K562 (cell line): ENCODE data around the gene PNCK. TPM values are rescaled to one million over a fixed set of nuclear protein-coding genes. Genes with fewer than 3 reads are reported as not detected.

Source experiments
- ATAC-seq: fragments of 200-7000 bp; cut with Tn5 transposase; 3 replicates; pipeline ENCODE4 v1.9.1; 2020; ENCODE audit warnings: moderate library complexity
- BruUV-seq: library from RNA; stranded (reverse); fragments of 400-500 nt; replicated peaks from 2 replicates; lab custom pipeline; 2021; lab: Mats Ljungman, UMichigan
- CTCF ChIA-PET: fragments of 300-600 bp; formaldehyde crosslinking; extraction: SDS; loops from one replicate; lab custom pipeline; 2021; ENCODE audit warnings: low intra/inter-chr PET ratio; lab: Yijun Ruan, JAX
- POLR2A ChIA-PET: fragments of 300-600, 350-650 bp; sonication (Branson Sonifier 250); formaldehyde crosslinking; extraction: SDS; loops from one replicate; lab custom pipeline; 2021; ENCODE audit warnings: antibody characterized with exemption, inconsistent platforms; lab: Yijun Ruan, JAX
- DNase-seq, 4 experiments: peaks; one replicate each; pipeline versions ENCODE4 v3.0.0 to v3.0.0-alpha.2; 2011 to 2018; ENCODE audit warnings: low spot score in 3 of 4, mixed read lengths in 3 of 4; ENCODE audit errors: extremely low read depth in 1 of 4
- FAIRE-seq: peaks from 2 replicates; lab custom pipeline; 2011; peaks lifted over from hg19 to GRCh38; lab: Jason Lieb, UNC
- H2AFZ ChIP-seq: 2 replicates; pipeline ENCODE4 v1.6.0; 2011; ENCODE audit warnings: low read depth, low read length, control low read depth, inconsistent platforms
- H3K27ac ChIP-seq: fragments of 200-600 bp; 3 replicates; pipeline ENCODE4 v1.8.0; 2011; ENCODE audit warnings: low read depth, mild to moderate bottlenecking, control low read depth, inconsistent platforms, low read length, moderate library complexity, mixed read lengths; ENCODE audit errors: extremely low read depth
- H3K27me3 ChIP-seq, 2 experiments: fragments of 300-600 bp in 1 of 2; 2 replicates in 1 of 2; 3 replicates in 1 of 2; pipeline versions ENCODE4 v1.6.0 to v1.8.0; 2011; ENCODE audit warnings: inconsistent platforms in 2 of 2, low read length in 2 of 2, mild to moderate bottlenecking in 1 of 2, mixed read lengths in 1 of 2, moderate library complexity in 1 of 2; ENCODE audit not compliant: control insufficient read depth in 2 of 2, insufficient read depth in 2 of 2
- H3K36me3 ChIP-seq: fragments of 300-600 bp; 3 replicates; pipeline ENCODE4 v1.8.0; 2011; ENCODE audit warnings: mild to moderate bottlenecking, low read length, inconsistent platforms; ENCODE audit not compliant: control insufficient read depth, insufficient read depth
- H3K4me1 ChIP-seq, 2 experiments: fragments of 200-600 bp in 1 of 2; replicated peaks in 1 of 2; 2 replicates in 1 of 2; 3 replicates in 1 of 2; pipeline versions ENCODE4 v1.5.1 to v1.8.0; 2011; ENCODE audit warnings: inconsistent platforms in 2 of 2, low read length in 2 of 2, mild to moderate bottlenecking in 1 of 2, mixed read lengths in 1 of 2, moderate library complexity in 1 of 2; ENCODE audit not compliant: control insufficient read depth in 2 of 2, insufficient read depth in 2 of 2
- H3K4me2 ChIP-seq: 2 replicates; pipeline ENCODE4 v1.6.1; 2011; ENCODE audit warnings: low read length, control low read depth, inconsistent platforms, mixed read lengths; ENCODE audit not compliant: insufficient read depth
- H3K4me3 ChIP-seq: fragments of 200-600 bp; sonication (generic), shearing (Covaris generic); 2 replicates; pipeline ENCODE4 v1.5.1; 2016; ENCODE audit warnings: control low read depth, inconsistent platforms
- H3K79me2 ChIP-seq: fragments of 200-600 bp; 3 replicates; pipeline ENCODE4 v1.8.0; 2011; ENCODE audit warnings: low read length, inconsistent platforms; ENCODE audit not compliant: control insufficient read depth, insufficient read depth
- H3K9ac ChIP-seq, 2 experiments: 2 replicates each; pipeline versions ENCODE4 v1.6.0 to v1.6.1; 2011; ENCODE audit warnings: low read depth in 2 of 2, low read length in 2 of 2, control low read depth in 1 of 2, inconsistent platforms in 1 of 2, mild to moderate bottlenecking in 1 of 2, mixed read lengths in 1 of 2; ENCODE audit not compliant: insufficient read depth in 1 of 2
- H3K9me1 ChIP-seq: one replicate; pipeline ENCODE4 v1.6.0; 2011; ENCODE audit warnings: inconsistent platforms, mild to moderate bottlenecking, low read length, moderate library complexity; ENCODE audit not compliant: control insufficient read depth, insufficient read depth
- H3K9me3 ChIP-seq: replicated peaks from 2 replicates; pipeline ENCODE4 v1.5.1; 2011; ENCODE audit warnings: low read depth, low read length, inconsistent platforms; ENCODE audit not compliant: control insufficient read depth, insufficient read depth
- H4K20me1 ChIP-seq: replicated peaks from 2 replicates; pipeline ENCODE4 v1.6.1; 2011; ENCODE audit warnings: low read length, inconsistent platforms, mixed read lengths; ENCODE audit not compliant: control insufficient read depth, insufficient read depth
- BACH1 ChIP-seq: fragments of 200-800 bp; sonication (Bioruptor generic); IDR thresholded peaks from 2 replicates; pipeline ENCODE4 v1.6.1; 2016; ENCODE audit warnings: missing genetic modification characterization, missing compliant biosample characterization
- FOXA1 ChIP-seq: fragments of 450-650 bp; IDR thresholded peaks from 2 replicates; pipeline ENCODE4 v1.6.1; 2016; ENCODE audit warnings: mild to moderate bottlenecking, borderline replicate concordance
- KDM4B ChIP-seq, 2 experiments: fragments of 450-650 bp in 1 of 2; sonication (generic) in 1 of 2; IDR thresholded peaks; 2 replicates each; pipeline ENCODE4 v1.6.1; 2016 to 2017; ENCODE audit warnings: borderline replicate concordance in 2 of 2, antibody characterized with exemption in 1 of 2, low read depth in 1 of 2, mild to moderate bottlenecking in 1 of 2
- NCOA4 ChIP-seq: fragments of 450-650 bp; IDR thresholded peaks from 2 replicates; pipeline ENCODE4 v1.6.1; 2018; ENCODE audit warnings: mild to moderate bottlenecking; ENCODE audit not compliant: partially characterized antibody
- POLR2G ChIP-seq: fragments of 200-400 bp; formaldehyde crosslinking; IDR thresholded peaks from 2 replicates; pipeline ENCODE4 v1.6.1; 2017; ENCODE audit warnings: low read depth, mild to moderate bottlenecking, antibody characterized with exemption, low read length, moderate library complexity
- PRMT5 ChIP-seq: sonication (generic); formaldehyde crosslinking; IDR thresholded peaks from 2 replicates; pipeline ENCODE4 v1.5.0; 2020; ENCODE audit warnings: missing genetic modification reagents
- ZNF133 ChIP-seq: fragments of 250-450 bp; sonication (Bioruptor Pico); IDR thresholded peaks from 2 replicates; pipeline ENCODE4 v1.4.0; 2020; ENCODE audit warnings: mild to moderate bottlenecking
- ZNF197 ChIP-seq: fragments of 200-800 bp; sonication (Bioruptor generic); IDR thresholded peaks from 2 replicates; pipeline ENCODE4 v1.6.1; 2016; ENCODE audit warnings: low read depth, missing genetic modification characterization, missing compliant biosample characterization
- ZNF668 ChIP-seq: fragments of 250-450 bp; sonication (Bioruptor Pico); IDR thresholded peaks from 2 replicates; pipeline ENCODE4 v1.8.0; 2022; ENCODE audit warnings: mild to moderate bottlenecking, inconsistent platforms
- ZNF699 ChIP-seq: fragments of 250-450 bp; sonication (Bioruptor Pico); IDR thresholded peaks from 2 replicates; pipeline ENCODE4 v1.8.0; 2021; ENCODE audit warnings: mild to moderate bottlenecking, moderate library complexity; ENCODE audit not compliant: insufficient replicate concordance
- ZSCAN29 ChIP-seq: fragments of 450-650 bp; IDR thresholded peaks from 2 replicates; pipeline ENCODE4 v1.6.1; 2017
- WGBS: fragments of 100-300 bp; shearing (Covaris generic); methylation state at CpG from one replicate; pipeline ENCODE4 v1.1.6; 2016; ENCODE audit warnings: low coverage, mixed read lengths; ENCODE audit not compliant: insufficient coverage; ENCODE audit errors: missing lambda C conversion rate; 5-methylcytosine and 5-hydroxymethylcytosine counted together
- in situ Hi-C: fragments of 300-500 bp; cut with MboI; formaldehyde crosslinking; loops from 4 replicates; pipeline ENCODE4 v1.15.0; 2018; ENCODE audit warnings: inconsistent platforms, mixed read lengths
- intact Hi-C: fragments of 100-400 bp; cut with micrococcal nuclease; formaldehyde crosslinking; loops from 2 replicates; pipeline ENCODE4 v1.14.2; 2022
- polyA plus RNA-seq, 8 experiments: library from polyadenylated mRNA; depleted of rRNA in 4 of 8; stranded (reverse) in 5 of 8; unstranded in 3 of 8; fragments of >200 nt; fragmentation: Nextera tagmentation in 2 of 8; fragmentation: Illumina TruSeq in 1 of 8; extraction: Ambion mirVana in 2 of 8; extraction: Trizol in 1 of 8; gene quantifications; 2 replicates each; pipeline versions ENCODE4 v1.2.1 to v1.2.3, GENCODE V29; 2011 to 2014; ENCODE audit warnings: inconsistent platforms in 1 of 8, missing spikeins in 1 of 8
- total RNA-seq, 7 experiments: library from RNA; depleted of rRNA in 6 of 7; stranded (reverse); fragments of >200 nt in 6 of 7; fragmentation: Illumina TruSeq in 2 of 7; extraction: Trizol in 2 of 7; gene quantifications; 2 replicates each; pipeline versions ENCODE4 v1.2.1 to v1.2.3, GENCODE V29; 2011 to 2021; ENCODE audit warnings: low replicate concordance in 1 of 7
- TF ChIP-seq, protein P1 (sequence below): fragments of 450-650 bp; IDR thresholded peaks from 2 replicates; pipeline ENCODE4 v1.6.1; 2017; ENCODE audit warnings: antibody characterized with exemption, mild to moderate bottlenecking
- TF ChIP-seq, protein P2 (sequence below), 2 experiments: fragments of 450-650 bp; conservative IDR thresholded peaks; 2 replicates each; pipeline ENCODE4 v1.6.1; 2017; ENCODE audit warnings: mild to moderate bottlenecking in 2 of 2, moderate library complexity in 2 of 2
- TF ChIP-seq, protein P3 (sequence below): fragments of 250-450 bp; sonication (Bioruptor Pico); IDR thresholded peaks from 2 replicates; pipeline ENCODE4 v1.5.0; 2021

The PNCK gene
- total and polyA plus RNA-seq, 9 of the 15 experiments (the other 6 are each of a cell fraction or from before 2014, with no cell fraction given) = 0.13 to 7.5 (median 1.2) TPM; not detected in 1

DNA sequence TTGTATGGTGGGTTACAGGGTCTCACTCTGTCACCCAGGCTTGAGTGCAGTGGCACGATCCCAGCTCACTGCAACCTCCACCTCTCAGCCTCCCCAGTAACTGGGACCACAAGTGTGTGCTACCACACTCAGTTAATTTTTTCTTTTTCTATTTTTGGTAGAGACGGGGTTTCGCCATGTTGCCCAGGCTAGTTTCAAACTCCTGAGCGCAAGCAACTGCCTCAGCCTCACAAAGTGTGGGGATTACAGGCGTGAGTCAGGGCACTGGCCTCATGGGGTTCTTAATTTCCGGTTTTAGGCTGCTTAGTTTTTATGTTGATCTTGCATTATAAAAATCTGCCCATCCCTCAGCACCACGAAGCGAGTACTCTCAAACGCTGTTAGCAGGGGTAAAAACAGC lies 43.8 kb upstream of the PNCK start:
- Histone ChIP-seq H3K9me3 (no peaks in the 10 kb centered on the region), H3K9me1 (no peaks in the 10 kb centered on the region), H3K79me2 (peaks cover 34% of the 10 kb centered on the region), H4K20me1 (no peaks in the 10 kb centered on the region), H3K36me3 (peaks cover 85% of the 10 kb centered on the region), H3K4me3 (no peak overlapping the region), H3K27me3 (no peaks in the 10 kb centered on the region), H3K27ac (no peak overlapping the region), H3K4me2 (no peak overlapping the region), H2AFZ (no peak overlapping the region), H3K4me1 (peaks cover 1 to 7% of the 10 kb centered on the region in 2 experiments; a peak in 4 of 5 replicates), H3K9ac (no peak overlapping the region)
- WGBS = 91% methylated on average over 9 of the region's 9 CpGs
- no TSS peak for BruUV-seq
- in situ Hi-C loops = no loop called here
- FAIRE-seq (no peak), ATAC-seq (no peak), DNase-seq (no peak)
- ChIA-PET CTCF (interaction anchor here (0.7 kb wide), 1 partner anchor 1368 kb away, joined by 3 read pairs; no protein-coding TSS in a partner anchor), POLR2A (no interaction called here)
- no peak for TF ChIP-seq ZNF668
- no peak for TF ChIP-seq ZSCAN29
- no peak for TF ChIP-seq POLR2G
- no peak for TF ChIP-seq ZNF133 (CRISPR knock-in tag)
- no peak for TF ChIP-seq BACH1 (tag)
- TF ChIP-seq, protein P1, sequence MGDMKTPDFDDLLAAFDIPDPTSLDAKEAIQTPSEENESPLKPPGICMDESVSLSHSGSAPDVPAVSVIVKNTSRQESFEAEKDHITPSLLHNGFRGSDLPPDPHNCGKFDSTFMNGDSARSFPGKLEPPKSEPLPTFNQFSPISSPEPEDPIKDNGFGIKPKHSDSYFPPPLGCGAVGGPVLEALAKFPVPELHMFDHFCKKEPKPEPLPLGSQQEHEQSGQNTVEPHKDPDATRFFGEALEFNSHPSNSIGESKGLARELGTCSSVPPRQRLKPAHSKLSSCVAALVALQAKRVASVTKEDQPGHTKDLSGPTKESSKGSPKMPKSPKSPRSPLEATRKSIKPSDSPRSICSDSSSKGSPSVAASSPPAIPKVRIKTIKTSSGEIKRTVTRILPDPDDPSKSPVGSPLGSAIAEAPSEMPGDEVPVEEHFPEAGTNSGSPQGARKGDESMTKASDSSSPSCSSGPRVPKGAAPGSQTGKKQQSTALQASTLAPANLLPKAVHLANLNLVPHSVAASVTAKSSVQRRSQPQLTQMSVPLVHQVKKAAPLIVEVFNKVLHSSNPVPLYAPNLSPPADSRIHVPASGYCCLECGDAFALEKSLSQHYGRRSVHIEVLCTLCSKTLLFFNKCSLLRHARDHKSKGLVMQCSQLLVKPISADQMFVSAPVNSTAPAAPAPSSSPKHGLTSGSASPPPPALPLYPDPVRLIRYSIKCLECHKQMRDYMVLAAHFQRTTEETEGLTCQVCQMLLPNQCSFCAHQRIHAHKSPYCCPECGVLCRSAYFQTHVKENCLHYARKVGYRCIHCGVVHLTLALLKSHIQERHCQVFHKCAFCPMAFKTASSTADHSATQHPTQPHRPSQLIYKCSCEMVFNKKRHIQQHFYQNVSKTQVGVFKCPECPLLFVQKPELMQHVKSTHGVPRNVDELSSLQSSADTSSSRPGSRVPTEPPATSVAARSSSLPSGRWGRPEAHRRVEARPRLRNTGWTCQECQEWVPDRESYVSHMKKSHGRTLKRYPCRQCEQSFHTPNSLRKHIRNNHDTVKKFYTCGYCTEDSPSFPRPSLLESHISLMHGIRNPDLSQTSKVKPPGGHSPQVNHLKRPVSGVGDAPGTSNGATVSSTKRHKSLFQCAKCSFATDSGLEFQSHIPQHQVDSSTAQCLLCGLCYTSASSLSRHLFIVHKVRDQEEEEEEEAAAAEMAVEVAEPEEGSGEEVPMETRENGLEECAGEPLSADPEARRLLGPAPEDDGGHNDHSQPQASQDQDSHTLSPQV = no peak
- TF ChIP-seq, protein P2, sequence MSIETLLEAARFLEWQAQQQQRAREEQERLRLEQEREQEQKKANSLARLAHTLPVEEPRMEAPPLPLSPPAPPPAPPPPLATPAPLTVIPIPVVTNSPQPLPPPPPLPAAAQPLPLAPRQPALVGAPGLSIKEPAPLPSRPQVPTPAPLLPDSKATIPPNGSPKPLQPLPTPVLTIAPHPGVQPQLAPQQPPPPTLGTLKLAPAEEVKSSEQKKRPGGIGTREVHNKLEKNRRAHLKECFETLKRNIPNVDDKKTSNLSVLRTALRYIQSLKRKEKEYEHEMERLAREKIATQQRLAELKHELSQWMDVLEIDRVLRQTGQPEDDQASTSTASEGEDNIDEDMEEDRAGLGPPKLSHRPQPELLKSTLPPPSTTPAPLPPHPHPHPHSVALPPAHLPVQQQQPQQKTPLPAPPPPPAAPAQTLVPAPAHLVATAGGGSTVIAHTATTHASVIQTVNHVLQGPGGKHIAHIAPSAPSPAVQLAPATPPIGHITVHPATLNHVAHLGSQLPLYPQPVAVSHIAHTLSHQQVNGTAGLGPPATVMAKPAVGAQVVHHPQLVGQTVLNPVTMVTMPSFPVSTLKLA (conservative IDR thresholded peaks at IDR 0.05) = no peak
- no peak for TF ChIP-seq PRMT5 (CRISPR knock-in tag)
- TF ChIP-seq, protein P3, sequence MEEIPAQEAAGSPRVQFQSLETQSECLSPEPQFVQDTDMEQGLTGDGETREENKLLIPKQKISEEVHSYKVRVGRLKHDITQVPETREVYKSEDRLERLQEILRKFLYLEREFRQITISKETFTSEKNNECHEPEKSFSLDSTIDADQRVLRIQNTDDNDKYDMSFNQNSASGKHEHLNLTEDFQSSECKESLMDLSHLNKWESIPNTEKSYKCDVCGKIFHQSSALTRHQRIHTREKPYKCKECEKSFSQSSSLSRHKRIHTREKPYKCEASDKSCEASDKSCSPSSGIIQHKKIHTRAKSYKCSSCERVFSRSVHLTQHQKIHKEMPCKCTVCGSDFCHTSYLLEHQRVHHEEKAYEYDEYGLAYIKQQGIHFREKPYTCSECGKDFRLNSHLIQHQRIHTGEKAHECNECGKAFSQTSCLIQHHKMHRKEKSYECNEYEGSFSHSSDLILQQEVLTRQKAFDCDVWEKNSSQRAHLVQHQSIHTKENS (CRISPR knock-in tag) = no peak
- no peak for TF ChIP-seq KDM4B (IDR thresholded peaks at IDR 0.05; ENCODE audit: borderline replicate concordance in 2 of 2, low read depth in 1 of 2)
- TF ChIP-seq FOXA1 = no peak
- TF ChIP-seq ZNF197 (CRISPR knock-in tag) = no peak
- no peak for TF ChIP-seq ZNF699 (CRISPR knock-in tag)
- TF ChIP-seq NCOA4 = no peak
- intact Hi-C loops = no loop called here
